ENCODE measurements around the gene PHF14.

PHF14 gene

GRCh38 chr7:11191081-11191480 lies 217.4 kb downstream of the PHF14 start:
- no peak overlapping the region for H3K4me3 ChIP-seq (ENCODE audit: low read length)
- WGBS (ENCODE audit: insufficient coverage, insufficient read length), result no CpG with 5 or more reads among the region's 3 CpGs
- H3K9me3 ChIP-seq (ENCODE audit: control insufficient read depth, insufficient read depth, low read length), result no peaks in the 10 kb centered on the region
- H3K4me1 ChIP-seq (ENCODE audit: control insufficient read depth, insufficient read depth, low read length), result peaks cover 3% of the 10 kb centered on the region; the same call in 1 of the 2 replicates
- H3K36me3 ChIP-seq (ENCODE audit: control insufficient read depth, insufficient read depth, low read length), result no peaks in the 10 kb centered on the region
- peaks cover 23% of the 10 kb centered on the region for H3K27me3 ChIP-seq (ENCODE audit: control insufficient read depth, insufficient read depth, low read length)
- DNase-seq (ENCODE audit: low read depth, low spot score), result no peak
- H3K27ac ChIP-seq (ENCODE audit: low read length), result no peak overlapping the region

- Histone ChIP-seq H3K27me3 (ENCODE audit: control insufficient read depth, insufficient read depth, low read length) (peaks cover 17% of the 10 kb centered on the region), H3K4me1 (ENCODE audit: control insufficient read depth, insufficient read depth, low read length) (peaks cover 3% of the 10 kb centered on the region; the same call in 1 of the 2 replicates), H3K27ac (ENCODE audit: low read length) (no peak overlapping the region), H3K9me3 (ENCODE audit: control insufficient read depth, insufficient read depth, low read length) (no peaks in the 10 kb centered on the region), H3K4me3 (ENCODE audit: low read length) (no peak overlapping the region), H3K36me3 (ENCODE audit: control insufficient read depth, insufficient read depth, low read length) (no peaks in the 10 kb centered on the region)
- no peak for DNase-seq (ENCODE audit: low read depth, low spot score)
- no CpG with 5 or more reads among the region's 4 CpGs for WGBS (ENCODE audit: insufficient coverage, insufficient read length)
Measured at GRCh38 chr7:11191574-11192220, 218.0 kb downstream of the PHF14 start.

GRCh38 chr7:11192506-11192905 lies 218.8 kb downstream of the PHF14 start:
- no CpG with 5 or more reads among the region's 5 CpGs for WGBS (ENCODE audit: insufficient coverage, insufficient read length)
- Histone ChIP-seq H3K27ac (ENCODE audit: low read length) (no peak overlapping the region), H3K4me1 (ENCODE audit: control insufficient read depth, insufficient read depth, low read length) (peaks cover 3% of the 10 kb centered on the region; the same call in 1 of the 2 replicates), H3K36me3 (ENCODE audit: control insufficient read depth, insufficient read depth, low read length) (no peaks in the 10 kb centered on the region), H3K27me3 (ENCODE audit: control insufficient read depth, insufficient read depth, low read length) (peaks cover 10% of the 10 kb centered on the region), H3K4me3 (ENCODE audit: low read length) (no peak overlapping the region), H3K9me3 (ENCODE audit: control insufficient read depth, insufficient read depth, low read length) (no peaks in the 10 kb centered on the region)
- no peak for DNase-seq (ENCODE audit: low read depth, low spot score)

GRCh38 chr7:11193131-11193867 lies 219.6 kb downstream of the PHF14 start:
- no peaks in the 10 kb centered on the region for H3K36me3 ChIP-seq (ENCODE audit: control insufficient read depth, insufficient read depth, low read length)
- peak; percentile 39 for DNase-seq (ENCODE audit: low read depth, low spot score)
- no peak overlapping the region for H3K27ac ChIP-seq (ENCODE audit: low read length)
- H3K9me3 ChIP-seq (ENCODE audit: control insufficient read depth, insufficient read depth, low read length), result no peaks in the 10 kb centered on the region
- peak overlapping the region; percentile 16; the same call in 1 of the 2 replicates for H3K4me3 ChIP-seq (ENCODE audit: low read length)
- whole genome bisulfite sequencing (ENCODE audit: insufficient coverage, insufficient read length), result no CpG with 5 or more reads among the region's 17 CpGs
- H3K4me1 ChIP-seq (ENCODE audit: control insufficient read depth, insufficient read depth, low read length), result peaks cover 3% of the 10 kb centered on the region; the same call in 1 of the 2 replicates
- peaks cover 7% of the 10 kb centered on the region; the same call in 1 of the 2 replicates for H3K27me3 ChIP-seq (ENCODE audit: control insufficient read depth, insufficient read depth, low read length)

- Histone ChIP-seq H3K36me3 (ENCODE audit: control insufficient read depth, insufficient read depth, low read length) (no peaks in the 10 kb centered on the region), H3K4me1 (ENCODE audit: control insufficient read depth, insufficient read depth, low read length) (peaks cover 3% of the 10 kb centered on the region; the same call in 1 of the 2 replicates), H3K27ac (ENCODE audit: low read length) (no peak overlapping the region), H3K4me3 (ENCODE audit: low read length) (no peak overlapping the region), H3K27me3 (ENCODE audit: control insufficient read depth, insufficient read depth, low read length) (peaks cover 2% of the 10 kb centered on the region; the same call in 1 of the 2 replicates), H3K9me3 (ENCODE audit: control insufficient read depth, insufficient read depth, low read length) (no peaks in the 10 kb centered on the region)
- WGBS (ENCODE audit: insufficient coverage, insufficient read length), result no CpG with 5 or more reads among the region's 2 CpGs
- DNase-seq (ENCODE audit: low read depth, low spot score), result no peak
Measured at GRCh38 chr7:11193888-11194287, 220.2 kb downstream of the PHF14 start.

GRCh38 chr7:11194492-11194891 lies 220.8 kb downstream of the PHF14 start:
- H3K27ac ChIP-seq (ENCODE audit: low read length), result no peak overlapping the region
- no peaks in the 10 kb centered on the region for H3K9me3 ChIP-seq (ENCODE audit: control insufficient read depth, insufficient read depth, low read length)
- H3K4me3 ChIP-seq (ENCODE audit: low read length), result no peak overlapping the region
- peaks cover 2% of the 10 kb centered on the region; the same call in 1 of the 2 replicates for H3K27me3 ChIP-seq (ENCODE audit: control insufficient read depth, insufficient read depth, low read length)
- peaks cover 3% of the 10 kb centered on the region; the same call in 1 of the 2 replicates for H3K4me1 ChIP-seq (ENCODE audit: control insufficient read depth, insufficient read depth, low read length)
- no peak for DNase-seq (ENCODE audit: low read depth, low spot score)
- no CpG with 5 or more reads among the region's 3 CpGs for WGBS (ENCODE audit: insufficient coverage, insufficient read length)
- H3K36me3 ChIP-seq (ENCODE audit: control insufficient read depth, insufficient read depth, low read length), result no peaks in the 10 kb centered on the region

GRCh38 chr7:11195502-11195901 lies 221.8 kb downstream of the PHF14 start:
- H3K4me3 ChIP-seq (ENCODE audit: low read length), result no peak overlapping the region
- H3K4me1 ChIP-seq (ENCODE audit: control insufficient read depth, insufficient read depth, low read length), result peaks cover 3% of the 10 kb centered on the region; the same call in 1 of the 2 replicates
- H3K27ac ChIP-seq (ENCODE audit: low read length), result no peak overlapping the region
- H3K27me3 ChIP-seq (ENCODE audit: control insufficient read depth, insufficient read depth, low read length), result peaks cover 2% of the 10 kb centered on the region; the same call in 1 of the 2 replicates
- no peaks in the 10 kb centered on the region for H3K36me3 ChIP-seq (ENCODE audit: control insufficient read depth, insufficient read depth, low read length)
- no CpG with 5 or more reads among the region's 3 CpGs for WGBS (ENCODE audit: insufficient coverage, insufficient read length)
- H3K9me3 ChIP-seq (ENCODE audit: control insufficient read depth, insufficient read depth, low read length), result no peaks in the 10 kb centered on the region
- DNase-seq (ENCODE audit: low read depth, low spot score), result no peak

- peaks cover 3% of the 10 kb centered on the region; the same call in 1 of the 2 replicates for H3K4me1 ChIP-seq (ENCODE audit: control insufficient read depth, insufficient read depth, low read length)
- H3K9me3 ChIP-seq (ENCODE audit: control insufficient read depth, insufficient read depth, low read length), result no peaks in the 10 kb centered on the region
- H3K27me3 ChIP-seq (ENCODE audit: control insufficient read depth, insufficient read depth, low read length), result peaks cover 2% of the 10 kb centered on the region; the same call in 1 of the 2 replicates
- H3K36me3 ChIP-seq (ENCODE audit: control insufficient read depth, insufficient read depth, low read length), result no peaks in the 10 kb centered on the region
- H3K27ac ChIP-seq (ENCODE audit: low read length), result no peak overlapping the region
- H3K4me3 ChIP-seq (ENCODE audit: low read length), result no peak overlapping the region
- no peak for DNase-seq (ENCODE audit: low read depth, low spot score)
- no CpG with 5 or more reads among the region's 3 CpGs for WGBS (ENCODE audit: insufficient coverage, insufficient read length)
Measured at GRCh38 chr7:11196143-11196542, 222.5 kb downstream of the PHF14 start.

GRCh38 chr7:11203224-11203623 lies 229.6 kb downstream of the PHF14 start:
- Histone ChIP-seq H3K27ac (ENCODE audit: low read length) (no peak overlapping the region), H3K4me3 (ENCODE audit: low read length) (no peak overlapping the region), H3K4me1 (ENCODE audit: control insufficient read depth, insufficient read depth, low read length) (no peaks in the 10 kb centered on the region), H3K9me3 (ENCODE audit: control insufficient read depth, insufficient read depth, low read length) (no peaks in the 10 kb centered on the region), H3K27me3 (ENCODE audit: control insufficient read depth, insufficient read depth, low read length) (no peaks in the 10 kb centered on the region), H3K36me3 (ENCODE audit: control insufficient read depth, insufficient read depth, low read length) (no peaks in the 10 kb centered on the region)
- WGBS (ENCODE audit: insufficient coverage, insufficient read length), result no CpG with 5 or more reads among the region's 1 CpG
- no peak for DNase-seq (ENCODE audit: low read depth, low spot score)

- Histone ChIP-seq H3K4me3 (ENCODE audit: low read length) (no peak overlapping the region), H3K36me3 (ENCODE audit: control insufficient read depth, insufficient read depth, low read length) (no peaks in the 10 kb centered on the region), H3K9me3 (ENCODE audit: control insufficient read depth, insufficient read depth, low read length) (no peaks in the 10 kb centered on the region), H3K4me1 (ENCODE audit: control insufficient read depth, insufficient read depth, low read length) (no peaks in the 10 kb centered on the region), H3K27ac (ENCODE audit: low read length) (no peak overlapping the region), H3K27me3 (ENCODE audit: control insufficient read depth, insufficient read depth, low read length) (no peaks in the 10 kb centered on the region)
- no peak for DNase-seq (ENCODE audit: low read depth, low spot score)
- WGBS (ENCODE audit: insufficient coverage, insufficient read length), result no CpG with 5 or more reads among the region's 3 CpGs
Measured at GRCh38 chr7:11203683-11204082, 230.0 kb downstream of the PHF14 start.
